NCI-H2107 treated with DMSO at 0.1 percent for 48 hours (cell line): ENCODE data around the gene DNAH3.
"Not testable (repeated sequence)": the region's sequence is repeated elsewhere in the genome, so short reads cannot be mapped to it uniquely, and the experiment has no call there.

Experiments used
- DNase-seq: peaks from one replicate; lab custom pipeline; 2025; ENCODE audit not compliant: unreplicated experiment; lab: John Stamatoyannopoulos, UW

DNAH3 gene

DNA sequence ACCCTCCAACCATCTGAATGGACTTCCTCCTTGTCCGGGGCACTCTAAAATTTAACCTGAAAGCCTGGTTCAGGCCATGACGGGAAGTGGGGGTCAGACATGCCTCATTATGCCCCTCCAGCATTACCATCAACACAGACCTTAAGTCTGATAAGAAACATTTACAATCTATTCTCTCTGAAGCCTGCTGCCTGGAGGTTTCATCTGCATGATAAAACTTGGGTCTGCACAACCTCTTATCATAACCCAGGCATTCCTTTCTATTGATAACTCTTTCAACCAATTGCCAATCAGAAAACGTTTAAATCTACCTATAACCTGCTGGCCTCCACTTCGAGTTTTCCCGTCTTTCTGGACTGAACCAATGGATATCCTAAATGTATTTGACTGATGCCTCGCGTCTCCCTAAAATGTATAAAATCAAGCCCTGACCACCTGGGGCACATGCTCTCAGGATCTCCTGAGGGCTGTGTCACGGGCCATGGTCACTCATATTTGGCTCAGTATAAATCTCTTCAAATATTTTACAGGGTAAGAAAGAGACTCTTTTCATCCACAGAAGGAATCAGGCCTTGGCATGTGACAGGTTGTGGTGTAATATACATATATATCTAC is 204.5 kb downstream of the DNAH3 start:
- DNase-seq, result no peak

DNA sequence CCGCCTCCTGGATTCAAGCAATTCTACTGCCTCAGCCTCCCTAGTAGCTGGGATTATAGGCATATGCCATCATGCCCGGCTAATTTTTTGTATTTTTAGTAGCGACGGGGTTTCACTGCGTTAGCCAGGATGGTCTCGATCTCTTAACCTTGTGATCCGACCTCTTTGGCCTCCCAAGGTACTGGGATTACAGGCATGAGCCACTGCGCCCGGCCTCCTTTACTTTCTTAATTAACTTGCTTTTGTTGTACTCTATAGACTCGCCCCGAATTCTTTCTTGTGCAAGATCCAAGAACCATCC is 205.1 kb downstream of the DNAH3 start:
- DNase-seq, result not testable (repeated sequence)

DNA sequence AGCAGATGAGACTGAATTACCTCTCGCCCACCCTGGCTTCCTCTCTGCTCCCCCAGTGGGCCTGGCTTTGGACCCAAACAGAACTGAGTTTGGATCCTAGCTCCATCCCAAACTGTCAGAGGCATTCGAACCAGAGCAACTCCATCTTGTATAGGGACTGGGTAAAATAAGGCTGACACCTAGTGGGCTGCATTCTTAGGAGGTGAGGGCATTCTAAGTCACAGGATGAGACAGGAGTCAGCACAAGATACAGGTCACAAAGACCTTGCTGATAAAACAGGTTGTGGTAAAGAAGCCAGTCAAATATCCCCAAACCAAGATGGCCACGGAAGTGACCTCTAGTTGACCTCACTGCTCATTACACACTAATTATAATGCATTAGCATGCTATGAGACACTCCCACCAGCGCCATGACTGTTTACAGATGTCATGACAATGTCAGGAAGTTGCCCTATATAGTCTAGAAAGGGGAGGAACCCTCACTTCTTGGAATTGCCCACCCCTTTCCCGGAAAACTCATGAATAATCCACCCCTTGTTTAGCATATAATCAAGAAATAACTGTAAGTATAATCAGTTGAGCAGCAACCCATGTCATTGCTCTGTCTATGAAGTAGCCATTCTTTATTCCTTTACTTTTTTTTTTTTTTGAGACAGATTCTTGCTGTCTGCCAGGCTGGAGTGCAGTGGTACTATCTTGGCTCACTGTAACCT is 205.6 kb downstream of the DNAH3 start:
- no peak for DNase-seq

DNA sequence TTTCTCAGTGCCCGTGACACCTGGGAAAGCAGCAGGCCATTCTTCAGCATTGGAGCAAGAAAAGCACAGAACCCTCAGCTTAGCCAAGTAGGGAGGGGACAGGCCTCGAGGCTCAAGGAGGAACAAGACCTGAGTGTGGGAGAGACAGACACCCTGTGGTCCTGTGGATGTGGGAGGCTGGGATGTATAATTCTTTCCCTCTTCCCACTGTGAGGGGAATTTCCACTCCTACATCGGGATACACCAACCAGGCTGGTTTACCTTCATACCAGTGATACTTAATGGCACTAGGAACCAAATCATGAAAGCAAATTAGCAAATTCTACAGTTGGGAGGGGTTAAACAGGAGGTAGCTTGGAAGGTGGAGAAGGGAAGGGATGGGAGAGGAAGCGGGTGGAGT is 208.4 kb downstream of the DNAH3 start:
- DNase-seq, result no peak

DNA sequence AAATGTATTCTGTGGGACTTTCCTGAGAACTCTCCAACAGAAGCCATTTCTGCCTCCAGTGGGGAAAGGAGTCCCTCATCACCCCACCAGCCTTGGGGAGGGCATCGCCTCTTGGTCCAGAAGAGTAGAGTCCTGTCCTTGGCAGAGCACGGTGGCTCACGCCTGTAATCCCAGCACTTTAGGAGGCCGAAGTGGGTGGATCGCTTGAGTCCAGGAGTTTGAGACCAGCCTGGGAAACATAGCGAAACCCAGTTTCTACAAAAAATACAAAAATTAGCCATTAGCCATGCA is 209.1 kb downstream of the DNAH3 start:
- DNase-seq, result no peak

DNA sequence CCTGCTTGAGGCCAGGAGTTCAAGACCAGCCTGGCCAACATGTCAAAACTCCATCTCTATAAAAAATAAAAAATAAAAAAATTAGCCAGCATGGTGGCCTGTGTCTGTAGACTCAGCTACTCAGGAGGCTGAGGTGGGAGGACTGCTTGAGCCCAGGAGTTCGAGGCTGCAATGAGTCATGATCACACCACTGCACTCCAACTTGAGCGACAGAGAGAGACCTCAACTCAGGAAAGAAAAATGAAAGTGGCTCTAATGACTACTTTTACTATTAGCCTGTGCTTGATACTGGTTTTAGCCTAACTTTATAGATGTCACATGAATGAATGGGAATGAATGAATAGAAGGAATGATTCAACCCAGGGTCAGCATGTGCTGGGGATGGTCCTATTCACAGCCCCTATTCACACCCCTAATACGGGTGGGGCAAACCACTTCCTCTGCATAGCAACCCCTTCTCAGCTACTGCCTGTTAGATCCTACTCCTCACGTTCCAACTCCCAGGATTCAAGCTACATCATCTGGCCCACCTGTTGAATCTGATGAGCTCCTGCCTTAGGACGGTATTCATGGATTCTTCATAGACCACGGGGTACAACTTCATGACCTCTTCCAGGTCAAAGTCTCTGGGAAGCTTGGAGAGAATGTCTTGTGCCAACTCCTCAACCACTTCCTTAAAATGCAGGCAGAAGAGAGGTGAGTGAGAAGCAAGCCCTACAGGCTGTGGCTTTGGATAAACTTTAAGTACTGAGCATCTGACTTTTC is 209.6 kb downstream of the DNAH3 start:
- DNase-seq, result no peak

DNA sequence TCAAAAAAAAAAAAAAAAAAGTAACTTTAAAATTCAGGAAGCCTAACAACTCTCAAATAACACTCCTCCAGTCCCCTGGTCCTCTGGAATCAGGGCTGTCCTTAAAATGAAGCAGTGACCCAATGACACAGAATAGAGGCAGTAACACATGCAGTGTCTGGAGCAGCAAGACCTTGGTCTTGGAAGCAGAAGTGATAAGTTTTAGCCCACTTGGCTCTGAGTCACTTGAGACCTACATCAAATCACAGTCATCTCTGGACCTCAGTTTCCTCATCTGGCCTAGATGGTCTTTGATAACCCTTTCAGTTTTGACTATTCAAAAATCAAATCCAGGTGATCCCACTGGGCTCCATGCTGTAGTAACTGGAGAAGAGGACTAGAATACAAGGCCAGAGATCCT is 211.0 kb downstream of the DNAH3 start:
- no peak for DNase-seq

DNA sequence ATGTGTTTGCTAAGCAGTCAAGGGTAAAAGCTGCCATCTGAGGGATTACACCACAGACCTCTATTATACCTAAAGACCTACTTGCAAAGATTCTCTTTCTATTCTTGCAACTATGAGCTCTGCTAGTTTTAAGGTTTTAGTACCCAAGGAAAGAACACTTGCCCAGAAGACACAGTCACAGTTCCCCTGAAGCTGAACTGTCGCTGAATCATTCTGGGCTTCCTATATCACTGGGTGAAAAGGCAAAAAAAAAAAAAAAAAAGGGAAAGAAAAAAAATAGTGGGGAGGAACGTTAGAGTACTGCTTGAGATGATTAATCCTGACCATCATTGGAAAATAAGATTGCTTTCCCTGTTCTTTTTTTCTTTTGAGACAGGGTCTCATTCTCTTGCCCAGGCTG is 212.2 kb downstream of the DNAH3 start:
- DNase-seq, result no peak

DNA sequence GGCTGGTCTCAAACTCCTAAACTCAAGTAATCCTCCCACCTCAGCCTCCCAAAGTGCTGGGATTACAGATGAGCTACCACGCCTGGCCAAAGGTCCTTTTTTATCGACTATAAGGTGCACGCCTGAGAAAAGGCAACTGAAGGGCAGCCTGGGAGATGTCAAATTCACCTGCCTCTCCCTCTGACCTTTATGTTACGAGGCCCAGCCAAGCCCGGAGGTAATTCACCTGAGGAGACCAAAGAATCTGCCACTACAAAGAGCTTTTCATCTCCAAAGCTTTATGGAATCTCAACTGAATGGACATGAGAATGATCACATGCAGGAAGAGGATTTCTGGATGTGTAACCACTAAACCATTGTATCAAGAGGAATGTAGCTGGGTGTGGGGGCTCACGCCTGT is 212.9 kb downstream of the DNAH3 start:
- DNase-seq, result no peak

DNA sequence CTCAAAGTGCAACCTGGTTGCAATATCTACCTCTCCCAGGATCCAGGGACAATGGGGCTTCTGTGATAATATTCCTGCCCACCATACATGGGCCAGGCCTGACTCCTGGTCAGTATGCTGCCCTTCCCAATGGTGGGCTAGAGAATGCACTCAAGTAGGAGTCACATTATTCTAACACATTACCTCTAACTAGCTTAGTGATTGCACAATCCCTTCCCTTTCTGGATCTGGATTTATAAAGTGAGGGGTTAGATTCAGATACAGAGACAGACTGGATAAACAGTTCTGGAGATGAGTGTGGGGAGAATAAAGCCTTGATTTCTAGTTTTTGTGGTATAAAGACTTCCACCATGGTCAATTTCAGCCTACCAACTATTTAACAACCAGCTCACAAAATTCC is 217.1 kb downstream of the DNAH3 start:
- DNase-seq, result no peak

DNA sequence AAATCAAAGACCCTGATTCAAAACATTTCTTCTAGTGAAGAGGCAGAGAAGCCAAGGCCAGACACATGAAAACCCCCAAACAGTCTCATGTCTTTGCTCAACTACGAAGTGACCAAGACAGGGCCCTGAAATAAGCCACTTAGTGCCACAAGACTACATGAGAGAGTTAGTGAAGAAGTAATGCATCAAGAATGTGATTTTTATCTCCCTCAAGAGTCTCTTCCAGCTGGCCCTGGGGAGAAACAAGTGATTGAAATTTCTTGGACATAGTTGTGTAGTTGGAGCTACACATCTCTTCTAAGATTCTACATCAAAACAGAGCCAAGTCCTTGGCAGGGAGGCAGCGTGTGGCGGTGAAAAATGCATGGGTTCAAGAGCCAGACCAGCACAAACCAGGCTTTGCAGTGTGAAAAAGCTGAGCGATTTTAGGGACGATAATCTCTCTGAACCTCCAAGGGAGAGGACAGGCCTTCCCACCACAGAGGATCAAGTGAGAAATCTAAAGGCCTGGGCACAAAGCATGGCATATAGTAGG is 219.5 kb downstream of the DNAH3 start:
- no peak for DNase-seq

DNA sequence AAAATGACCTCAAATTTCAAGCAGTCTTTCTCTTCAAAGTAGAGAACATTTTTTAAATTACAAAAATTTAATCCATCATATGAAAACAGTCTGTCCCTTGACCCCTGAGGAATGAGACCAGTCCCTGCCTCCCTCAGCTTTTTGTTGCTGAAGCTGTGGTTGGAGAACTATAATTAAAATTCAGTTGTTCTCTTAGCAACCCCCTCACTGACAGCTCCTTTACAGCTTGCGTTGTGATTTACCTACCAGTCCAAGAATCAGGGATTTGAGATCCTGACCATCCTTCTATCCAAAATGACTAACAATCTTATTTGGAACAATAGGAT is 220.3 kb downstream of the DNAH3 start:
- DNase-seq, result no peak

DNA sequence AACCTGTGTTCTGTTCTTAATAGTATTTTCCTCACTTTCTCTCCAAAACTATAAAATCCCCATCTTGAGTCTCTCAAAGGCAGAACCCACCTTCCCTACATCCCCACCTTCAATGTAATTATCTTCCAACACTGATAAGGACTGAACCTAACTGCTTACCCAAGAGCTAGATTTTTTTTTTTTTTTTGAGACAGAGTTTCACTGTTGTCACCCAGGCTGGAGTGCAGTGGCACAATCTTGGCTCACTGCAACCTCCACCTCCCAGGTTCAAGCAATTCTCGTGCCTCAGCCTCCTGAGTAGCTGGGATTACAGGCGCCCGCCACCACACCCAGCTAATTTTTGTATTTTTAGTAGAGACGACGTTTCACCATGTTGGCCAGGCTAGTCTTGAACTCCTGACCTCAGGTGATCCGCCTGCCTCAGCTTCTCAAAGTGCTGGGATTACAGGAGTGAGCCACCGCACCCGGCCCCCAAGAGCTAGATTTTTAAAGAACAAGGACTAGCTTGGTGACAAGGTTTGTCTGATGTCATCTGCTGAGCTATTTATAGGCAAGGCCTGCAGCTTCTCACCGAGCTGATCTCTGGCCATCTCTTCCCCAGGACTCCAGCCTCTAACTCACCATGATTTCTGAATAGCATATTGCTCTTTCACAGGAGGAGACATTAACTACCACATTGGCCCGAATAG is 220.8 kb downstream of the DNAH3 start:
- not testable (repeated sequence) for DNase-seq

DNA sequence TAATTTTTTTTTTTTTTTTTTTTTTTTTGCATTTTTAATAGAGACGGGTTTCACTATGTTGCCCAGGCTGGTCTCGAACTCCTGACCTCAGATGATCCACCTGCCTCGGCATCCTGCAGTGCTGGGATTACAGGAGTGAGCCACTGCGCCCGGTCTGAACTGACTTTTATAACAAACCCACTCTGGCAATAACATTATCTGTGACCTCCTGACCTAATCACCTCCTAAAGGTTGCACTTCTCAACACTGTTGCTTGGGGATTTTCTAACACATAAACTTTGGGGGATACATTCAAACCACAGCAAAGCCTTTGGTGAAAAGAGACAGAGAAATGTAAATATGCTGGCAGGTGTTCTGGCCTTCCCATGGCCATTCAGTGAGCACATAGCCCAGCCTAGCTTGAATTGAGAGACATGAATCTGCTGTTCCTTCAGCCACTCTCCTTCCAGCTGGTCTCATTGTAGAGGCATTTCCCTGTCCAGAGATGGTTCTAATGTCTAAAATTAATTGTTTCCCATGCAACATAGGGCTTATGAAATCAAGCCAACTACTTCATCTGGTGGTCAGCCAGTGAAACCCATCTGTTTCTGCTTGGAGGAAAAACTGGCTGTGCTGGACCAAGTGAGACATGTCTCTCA is 221.8 kb downstream of the DNAH3 start:
- DNase-seq, result no peak

DNA sequence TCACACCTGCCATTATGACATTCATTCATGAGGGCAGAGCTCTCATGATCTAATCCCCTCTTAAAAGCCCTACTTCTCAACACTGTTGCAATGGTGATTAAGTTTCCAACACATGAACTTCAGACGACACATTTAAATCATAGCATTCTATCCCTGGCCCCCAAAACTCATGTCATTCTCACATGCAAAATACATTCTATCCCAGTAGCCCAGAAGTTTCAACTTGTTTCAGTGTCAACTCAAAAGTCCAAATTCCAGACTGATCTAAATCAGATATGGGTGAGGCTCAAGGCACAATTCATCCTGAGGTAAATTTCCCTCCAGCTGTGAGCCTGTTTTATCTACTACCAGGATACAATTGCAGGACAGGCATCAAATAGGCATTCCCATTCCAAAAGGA is 224.9 kb downstream of the DNAH3 start:
- DNase-seq, result no peak

DNA sequence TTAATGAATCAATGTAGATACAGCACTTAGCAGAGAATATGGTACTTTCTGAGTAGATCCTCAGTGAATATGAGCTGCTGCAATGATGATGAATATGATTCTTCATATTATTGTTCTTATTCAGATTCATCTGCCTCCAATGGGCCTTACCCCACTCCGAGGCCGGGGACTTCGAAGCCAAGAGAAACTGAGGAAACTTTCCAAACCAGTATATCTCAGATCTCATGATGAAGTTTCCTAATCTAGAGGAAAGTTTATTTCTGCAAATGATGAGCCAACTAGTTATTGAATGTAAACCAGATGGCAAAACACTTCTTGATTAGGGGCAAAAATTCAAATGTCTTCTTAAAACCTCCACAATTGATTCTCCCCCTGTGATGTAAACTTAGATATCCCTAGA is 226.8 kb downstream of the DNAH3 start:
- no peak for DNase-seq

DNA sequence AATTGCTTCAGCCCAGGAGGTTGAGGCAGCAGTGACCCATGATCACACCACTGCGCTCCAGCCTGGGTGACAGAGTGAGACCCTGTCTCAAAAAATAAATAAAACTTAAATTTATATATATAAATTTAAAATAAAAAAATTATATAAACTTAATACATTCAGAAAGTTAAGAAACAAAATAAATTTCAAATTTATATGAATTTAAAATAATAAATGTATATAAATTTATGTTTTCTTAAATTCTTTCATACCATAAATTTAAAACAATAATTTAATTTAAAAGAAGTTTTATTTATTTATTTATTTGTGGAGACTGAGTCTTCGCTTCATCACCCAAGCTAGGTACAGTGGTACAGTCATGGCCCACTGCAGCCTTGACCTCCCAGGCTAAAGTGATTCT is 229.8 kb downstream of the DNAH3 start:
- no peak for DNase-seq

DNA sequence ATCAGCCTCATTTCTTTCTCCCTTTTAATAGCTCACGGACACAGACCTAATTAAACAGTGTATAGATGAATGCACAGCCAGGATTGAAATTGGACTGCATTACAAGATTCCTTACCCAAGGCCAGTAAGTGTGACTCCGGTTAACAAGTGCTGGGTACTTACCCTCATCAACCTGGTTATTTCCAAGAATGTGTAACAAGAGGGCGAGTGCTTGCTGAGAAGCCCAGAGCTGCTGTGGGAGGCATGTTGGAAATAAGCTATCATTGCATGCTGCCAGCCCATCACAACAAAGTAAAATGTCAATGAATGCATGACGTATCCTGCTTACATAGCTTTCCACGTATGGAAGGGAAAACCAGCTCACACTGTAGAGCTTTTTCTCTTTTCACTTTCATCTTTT is 230.6 kb downstream of the DNAH3 start:
- DNase-seq, result no peak

DNA sequence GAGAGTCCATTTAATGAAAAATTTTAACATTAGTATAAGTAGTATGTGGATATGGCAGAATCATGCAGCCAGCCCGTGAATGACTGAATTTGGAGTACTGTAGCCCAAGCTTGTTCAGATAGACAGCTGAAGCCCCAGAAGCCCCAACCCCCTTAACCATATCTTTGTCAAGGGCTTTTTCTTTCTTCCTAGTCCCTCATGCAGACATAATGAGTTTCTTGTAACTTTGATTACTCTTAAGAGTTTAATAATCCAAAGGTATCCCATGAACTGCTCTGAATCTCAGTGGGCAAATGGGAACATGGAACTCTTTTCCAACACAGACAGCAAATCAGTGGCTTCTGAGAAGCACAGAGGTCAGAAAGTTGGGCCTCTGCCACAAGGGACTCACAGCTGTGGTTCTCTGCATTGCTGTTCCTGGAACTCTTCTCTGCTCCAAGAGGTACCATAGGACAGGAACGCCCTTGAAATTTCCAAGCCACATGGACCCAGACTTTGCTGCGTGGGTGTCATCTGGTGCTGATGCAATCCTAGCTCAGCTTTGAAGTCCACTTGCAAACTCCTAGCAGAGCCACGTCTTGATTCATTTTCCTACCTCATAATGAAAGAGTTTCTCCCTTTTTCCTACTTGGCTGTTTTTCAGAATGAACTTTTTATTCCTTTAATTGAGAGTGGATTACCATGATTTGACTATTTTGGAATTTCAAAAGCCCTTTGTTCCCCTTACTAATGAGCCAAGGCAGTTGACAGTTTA is 232.0 kb downstream of the DNAH3 start:
- no peak for DNase-seq

DNA sequence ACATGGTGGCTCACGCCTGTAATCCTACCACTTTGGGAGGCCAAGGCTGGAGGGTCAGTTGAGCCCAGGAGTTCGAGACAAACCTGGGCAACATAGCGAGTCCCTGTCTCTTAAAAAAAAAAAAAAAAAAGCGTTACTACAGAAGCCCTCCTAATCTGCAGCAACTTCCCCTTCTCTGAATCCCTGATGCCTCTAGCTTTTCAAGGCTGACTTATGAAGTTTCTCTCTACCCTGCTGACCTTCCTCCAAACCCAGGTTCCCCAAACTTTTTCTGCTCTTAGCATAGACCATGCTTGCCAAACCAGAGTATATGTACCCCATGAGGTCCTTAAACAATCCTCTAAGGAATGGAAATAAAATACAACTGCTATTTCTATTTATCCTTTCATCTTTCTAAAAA is 233.7 kb downstream of the DNAH3 start:
- DNase-seq, result no peak

DNA sequence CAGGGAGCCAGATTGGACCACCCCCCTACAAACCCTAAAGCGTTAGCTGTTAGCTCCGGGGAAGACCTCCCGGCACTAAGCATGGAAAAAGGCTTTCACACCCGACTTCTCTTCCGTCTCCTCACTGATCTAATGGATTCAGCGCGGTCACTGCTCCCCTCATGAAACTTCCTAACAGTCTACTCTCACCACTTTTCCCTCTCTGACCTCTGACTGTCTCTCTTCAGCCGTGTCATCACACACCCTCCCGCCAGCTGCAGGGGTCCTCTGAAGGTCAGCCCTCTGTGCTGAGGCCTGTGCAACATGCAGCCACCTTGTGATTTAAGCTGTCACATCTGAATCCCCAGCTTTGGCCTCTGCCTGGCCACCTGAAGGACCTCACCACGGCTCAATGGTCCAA is 234.4 kb downstream of the DNAH3 start:
- no peak for DNase-seq
